HCT116 (cell line): ENCODE data around the gene MGA. TPM values are rescaled to one million over a fixed set of nuclear protein-coding genes. Genes with fewer than 3 reads are reported as not detected.

Source experiments
- ATAC-seq: fragments of 200-7000 bp; cut with Tn5 transposase; 2 replicates; pipeline ENCODE4 v1.9.1; 2020; ENCODE audit warnings: mild to moderate bottlenecking, moderate library complexity
- BruUV-seq: library from RNA; stranded (reverse); fragments of 400-500 nt; replicated peaks from 2 replicates; lab custom pipeline; 2021; lab: Mats Ljungman, UMichigan
- CTCF ChIA-PET: fragments of 300-600 bp; sonication (Branson Sonifier 250); formaldehyde crosslinking; loops from one replicate; lab custom pipeline; 2021; ENCODE audit warnings: antibody characterized with exemption; lab: Charles Lee
- POLR2A ChIA-PET: fragments of 300-600, 350-600 bp; sonication (Branson Sonifier 250); formaldehyde crosslinking; loops from one replicate; lab custom pipeline; 2021; ENCODE audit warnings: antibody characterized with exemption; lab: Charles Lee
- RAD21 ChIA-PET, 2 experiments: fragments of 300-600 bp; sonication (Branson Sonifier 250); formaldehyde crosslinking; loops; one replicate each; lab custom pipeline; 2023; ENCODE audit warnings: low total read pairs in 2 of 2; ENCODE audit not compliant: uncharacterized antibody in 2 of 2, unreplicated experiment in 2 of 2, low non-redundant PET in 1 of 2; lab: Charles Lee
- DNase-seq: peaks from one replicate; pipeline ENCODE4 v3.0.0-alpha.2; 2010; ENCODE audit warnings: low read depth, low spot score
- H2AFZ ChIP-seq: fragments of 200-600 bp; shearing (Covaris generic), sonication (generic); 2 replicates; pipeline ENCODE4 v1.6.1; 2017; ENCODE audit warnings: low read depth, mixed run types, mixed read lengths, antibody characterized with exemption, low read length; ENCODE audit not compliant: poor library complexity, severe bottlenecking
- H3K27ac ChIP-seq: 2 replicates; pipeline ENCODE4 v1.5.1; 2012; ENCODE audit warnings: low read depth, low read length
- H3K27me3 ChIP-seq: fragments of 200-600 bp; sonication (generic); 2 replicates; pipeline ENCODE4 v1.6.1; 2016; ENCODE audit warnings: mixed run types, low read length, mixed read lengths; ENCODE audit not compliant: insufficient read depth
- H3K36me3 ChIP-seq, 2 experiments: fragments of 200-500 bp in 1 of 2; fragments of 200-600 bp in 1 of 2; sonication (Bioruptor generic) in 1 of 2; sonication (generic) in 1 of 2; 2 replicates each; pipeline versions ENCODE4 v1.5.1 to v1.6.1; 2014 to 2016; ENCODE audit warnings: low read length in 2 of 2, inconsistent platforms in 1 of 2, mixed read lengths in 1 of 2, mixed run types in 1 of 2; ENCODE audit not compliant: insufficient read depth in 2 of 2, control insufficient read depth in 1 of 2
- H3K4me1 ChIP-seq, 2 experiments: fragments of 200-600 bp in 1 of 2; sonication (generic) in 1 of 2; 2 replicates each; pipeline versions ENCODE4 v1.5.1 to v1.6.1; 2012 to 2017; ENCODE audit warnings: low read length in 2 of 2, inconsistent platforms in 1 of 2, mild to moderate bottlenecking in 1 of 2, mixed read lengths in 1 of 2, mixed run types in 1 of 2, moderate library complexity in 1 of 2; ENCODE audit not compliant: insufficient read depth in 2 of 2, control insufficient read depth in 1 of 2
- H3K4me2 ChIP-seq: fragments of 200-600 bp; sonication (generic); 2 replicates; pipeline ENCODE4 v1.6.1; 2017; ENCODE audit warnings: mixed run types, low read length, mixed read lengths
- H3K4me3 ChIP-seq, 2 experiments: fragments of 200-600 bp in 1 of 2; sonication (generic) in 1 of 2; replicated peaks in 1 of 2; 2 replicates each; pipeline ENCODE4 v1.5.1; 2011 to 2016; ENCODE audit warnings: low read length in 2 of 2, control low read depth in 1 of 2, low read depth in 1 of 2, mild to moderate bottlenecking in 1 of 2, mixed read lengths in 1 of 2, mixed run types in 1 of 2
- H3K79me2 ChIP-seq: fragments of 200-600 bp; sonication (generic); 2 replicates; pipeline ENCODE4 v1.6.1; 2017; ENCODE audit warnings: mild to moderate bottlenecking, mixed run types, low read length, moderate library complexity, mixed read lengths; ENCODE audit not compliant: insufficient read depth
- H3K9ac ChIP-seq: fragments of 200-600 bp; sonication (generic); 2 replicates; pipeline ENCODE4 v1.6.1; 2016; ENCODE audit warnings: low read length, mixed read lengths
- H3K9me2 ChIP-seq: fragments of 200-600 bp; sonication (generic), shearing (Covaris generic); 2 replicates; pipeline ENCODE4 v1.6.1; 2017; ENCODE audit warnings: mixed run types, mild to moderate bottlenecking, moderate library complexity; ENCODE audit not compliant: insufficient read depth
- H3K9me3 ChIP-seq, 2 experiments: fragments of 200-500 bp in 1 of 2; fragments of 200-600 bp in 1 of 2; sonication (Bioruptor generic) in 1 of 2; sonication (generic) in 1 of 2; 2 replicates each; pipeline ENCODE4 v1.6.1; 2014 to 2017; ENCODE audit warnings: low read length in 2 of 2, mixed read lengths in 2 of 2, inconsistent platforms in 1 of 2, low read depth in 1 of 2, mild to moderate bottlenecking in 1 of 2, mixed run types in 1 of 2, moderate library complexity in 1 of 2; ENCODE audit not compliant: control insufficient read depth in 1 of 2, insufficient read depth in 1 of 2
- H4K20me1 ChIP-seq: fragments of 200-600 bp; sonication (generic), shearing (Covaris generic); 2 replicates; pipeline ENCODE4 v1.6.1; 2017; ENCODE audit warnings: mixed run types, mild to moderate bottlenecking, moderate library complexity; ENCODE audit not compliant: insufficient read depth
- CBX3 ChIP-seq: IDR thresholded peaks from 2 replicates; pipeline ENCODE4 v1.6.1; 2012; ENCODE audit warnings: low read depth
- JUND ChIP-seq: IDR thresholded peaks from 2 replicates; pipeline ENCODE4 v1.6.1; 2012
- MAX ChIP-seq: IDR thresholded peaks from 2 replicates; pipeline ENCODE4 v1.6.1; 2012
- POLR2A ChIP-seq: IDR thresholded peaks from 2 replicates; pipeline ENCODE4 v1.7.0; 2011; ENCODE audit warnings: borderline replicate concordance; ENCODE audit not compliant: insufficient read depth, insufficient read length; ENCODE audit errors: extremely low read depth
- SIN3A ChIP-seq: IDR thresholded peaks from 2 replicates; pipeline ENCODE4 v1.6.1; 2012; ENCODE audit warnings: low read depth
- SP1 ChIP-seq: IDR thresholded peaks from 2 replicates; pipeline ENCODE4 v1.6.1; 2012; ENCODE audit warnings: low read depth
- TCF7L2 ChIP-seq: IDR thresholded peaks from 2 replicates; pipeline ENCODE4 v1.7.0; 2011; ENCODE audit warnings: borderline replicate concordance, inconsistent platforms; ENCODE audit not compliant: insufficient read depth, insufficient read length; ENCODE audit errors: extremely low read depth
- ZFX ChIP-seq: fragments of 450-650 bp; IDR thresholded peaks from 2 replicates; pipeline ENCODE4 v1.6.1; 2017
- intact Hi-C: fragments of 100-400 bp; cut with micrococcal nuclease; formaldehyde crosslinking; loops from 2 replicates; pipeline ENCODE4 v1.10.0; 2022
- total RNA-seq: library from RNA; stranded (reverse); gene quantifications from one replicate; pipeline ENCODE4 v1.2.1, GENCODE V29; 2021; ENCODE audit not compliant: unreplicated experiment

MGA gene
- total RNA-seq, 1 experiment from 2014 or later, result 28.9 TPM

GRCh38 chr15:41801185-41801584 is 141.0 kb downstream of the MGA start:
- H4K20me1 ChIP-seq, result no peaks in the 10 kb centered on the region
- intact Hi-C loops, result no loop called here
- peaks cover 7 to 35% of the 10 kb centered on the region in 2 experiments; a peak in 3 of 4 replicates for H3K4me1 ChIP-seq
- H3K9me3 ChIP-seq, result no peaks in the 10 kb centered on the region
- H3K4me3 ChIP-seq, result no peak overlapping the region
- ATAC-seq (no peak), DNase-seq (no peak)
- RAD21 ChIA-PET, result no interaction called here
- 0 out of 4 replicates have a peak, but pooled peaks cover 0 to 8% of the 10 kb centered on the region in 2 experiments for H3K36me3 ChIP-seq
- CTCF ChIA-PET, result no interaction called here
- no peak overlapping the region for H3K4me2 ChIP-seq
- no peaks in the 10 kb centered on the region for H3K27me3 ChIP-seq
- TF ChIP-seq TCF7L2, result no peak
- TF ChIP-seq POLR2A, result no peak
- TF ChIP-seq JUND, result no peak
- no peak for TF ChIP-seq SIN3A
- TF ChIP-seq ZFX, result no peak
- TF ChIP-seq CBX3, result no peak
- POLR2A ChIA-PET, result interaction anchor here (1.2 kb wide), 1 partner anchor 27 kb away, joined by 3 read pairs; no protein-coding TSS in a partner anchor
- no peak overlapping the region for H3K9ac ChIP-seq
- no TSS peak for BruUV-seq
- no peak overlapping the region for H3K27ac ChIP-seq
- no peaks in the 10 kb centered on the region for H3K9me2 ChIP-seq
- no peak overlapping the region for H2AFZ ChIP-seq
- no peaks in the 10 kb centered on the region for H3K79me2 ChIP-seq

- CTCF ChIA-PET, result interaction anchor here (3.8 kb wide), 1 partner anchor 29 kb away, joined by 20 read pairs; the partner anchor contains the start of gene MAPKBP1
- H3K9me2 ChIP-seq, result no peaks in the 10 kb centered on the region
- POLR2A ChIA-PET, result interaction anchor here (1.2 kb wide), 1 partner anchor 28 kb away, joined by 3 read pairs; no protein-coding TSS in a partner anchor
- no peak for TF ChIP-seq SP1
- TF ChIP-seq MAX, result no peak
- no peak for TF ChIP-seq ZFX
- TF ChIP-seq TCF7L2, result no peak
- no peak for TF ChIP-seq CBX3
- TF ChIP-seq, all 23 proteins: peak for 0
- H3K27me3 ChIP-seq, result no peaks in the 10 kb centered on the region
- H3K4me3 ChIP-seq, result no peak overlapping the region
- H3K27ac ChIP-seq, result no peak overlapping the region
- no TSS peak for BruUV-seq
- DNase-seq, result no peak
- no peaks in the 10 kb centered on the region for H3K79me2 ChIP-seq
- RAD21 ChIA-PET, result no interaction called here
- H3K36me3 ChIP-seq, result 0 out of 4 replicates have a peak, but pooled peaks cover 0 to 8% of the 10 kb centered on the region in 2 experiments
- H3K9ac ChIP-seq, result no peak overlapping the region
- no peak overlapping the region for H2AFZ ChIP-seq
- no peak for ATAC-seq
- H3K4me1 ChIP-seq, result peaks cover 14 to 37% of the 10 kb centered on the region in 2 experiments; a peak in 3 of 4 replicates
- intact Hi-C loops, result no loop called here
- no peaks in the 10 kb centered on the region for H4K20me1 ChIP-seq
- no peaks in the 10 kb centered on the region for H3K9me3 ChIP-seq
- no peak overlapping the region for H3K4me2 ChIP-seq
Observed at GRCh38 chr15:41801850-41802455, 141.7 kb downstream of the MGA start.
